Stromal cell of bone marrow (primary cell): Measurements from ENCODE around the gene GATAD2A.
A peak's percentile ranks its signal among the peaks of the same experiment; 100 is the strongest.

Experiments used
- DNase-seq: peaks from one replicate; pipeline ENCODE4 v3.0.0-alpha.2; 2012; ENCODE audit warnings: low read depth

Gene GATAD2A

DNA sequence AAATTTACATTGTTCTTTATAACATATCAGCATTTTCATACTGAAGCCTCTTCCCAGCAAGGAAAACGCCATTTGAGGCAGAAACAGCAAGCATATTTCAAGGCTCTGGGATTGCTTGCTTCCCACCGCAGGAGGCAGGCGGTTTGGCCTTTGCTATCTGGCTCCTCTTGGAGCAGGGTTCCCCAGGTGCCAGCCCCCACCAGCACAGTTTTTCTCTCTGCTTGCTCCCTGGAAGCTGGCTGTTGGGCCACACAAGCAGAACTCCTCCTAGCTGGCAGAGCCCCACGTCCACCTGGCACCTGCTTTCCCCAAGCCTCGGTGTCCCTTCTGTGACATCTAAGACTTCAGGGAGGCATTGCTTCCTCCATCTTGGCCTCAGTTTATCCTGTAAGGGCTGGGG lies 16.7 kb downstream of the GATAD2A start:
- no peak for DNase-seq

DNA sequence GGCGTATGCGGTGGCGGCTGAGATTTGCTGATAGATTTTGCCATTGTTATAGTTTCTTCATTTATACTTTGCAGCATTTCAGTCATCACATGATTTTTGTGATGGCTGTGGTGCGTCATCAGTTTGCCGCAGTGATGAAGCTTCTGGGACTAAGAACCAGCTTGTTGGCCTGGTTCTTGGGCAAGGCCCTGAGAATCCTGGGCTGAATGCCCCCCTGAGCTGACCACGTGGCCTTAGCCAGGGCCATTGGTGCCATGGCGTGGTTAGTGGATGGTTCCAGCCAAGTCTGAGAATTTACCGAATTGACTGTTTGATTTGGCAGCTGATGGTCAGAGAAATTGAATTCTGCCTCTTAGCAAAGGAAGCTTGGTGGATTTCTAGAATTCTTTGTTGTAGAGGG lies 17.8 kb downstream of the GATAD2A start:
- peak; percentile 81 for DNase-seq

- DNase-seq, result no peak
Observed at GRCh38 chr19:19425170-19425875, 19.8 kb downstream of the GATAD2A start.

DNA sequence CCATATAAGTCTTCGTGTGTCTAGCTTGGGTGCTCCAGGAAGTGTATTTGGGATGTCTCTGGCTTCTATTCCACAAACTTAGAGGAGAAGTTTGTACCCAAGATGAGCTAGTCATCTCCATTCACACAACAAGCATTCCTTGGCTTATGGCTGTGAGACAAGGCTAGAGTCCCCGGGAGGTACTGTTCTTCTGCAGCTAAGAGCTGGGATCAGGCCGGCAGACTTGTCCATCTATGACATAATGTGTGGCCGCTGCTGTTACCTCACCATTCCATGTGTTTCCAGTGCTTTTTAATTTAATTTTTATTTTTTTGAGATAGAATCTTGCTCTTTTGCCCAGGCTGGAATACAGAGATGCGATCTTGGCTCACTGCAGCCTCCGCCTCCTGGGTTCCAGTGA lies 20.7 kb downstream of the GATAD2A start:
- DNase-seq, result no peak

DNA sequence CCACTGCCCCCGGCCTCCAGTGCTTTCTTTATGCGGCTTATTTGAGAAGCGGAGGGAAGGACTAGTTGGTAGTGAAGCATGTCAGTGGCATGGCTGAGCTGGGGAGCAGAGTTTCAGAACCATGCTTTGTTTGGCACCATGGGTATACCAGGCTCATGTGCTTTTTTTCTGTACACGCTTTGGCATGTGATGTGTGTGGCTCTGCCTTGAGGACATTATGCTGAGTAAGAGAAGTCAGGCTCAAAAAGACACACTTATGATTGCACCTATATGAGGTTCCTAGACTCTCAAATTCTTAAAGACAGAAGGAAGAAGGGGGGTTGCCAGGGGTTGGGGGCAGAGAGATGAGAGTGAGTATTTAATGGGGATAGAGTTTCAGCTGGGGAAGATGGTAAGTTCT lies 21.3 kb downstream of the GATAD2A start:
- DNase-seq, result no peak

DNA sequence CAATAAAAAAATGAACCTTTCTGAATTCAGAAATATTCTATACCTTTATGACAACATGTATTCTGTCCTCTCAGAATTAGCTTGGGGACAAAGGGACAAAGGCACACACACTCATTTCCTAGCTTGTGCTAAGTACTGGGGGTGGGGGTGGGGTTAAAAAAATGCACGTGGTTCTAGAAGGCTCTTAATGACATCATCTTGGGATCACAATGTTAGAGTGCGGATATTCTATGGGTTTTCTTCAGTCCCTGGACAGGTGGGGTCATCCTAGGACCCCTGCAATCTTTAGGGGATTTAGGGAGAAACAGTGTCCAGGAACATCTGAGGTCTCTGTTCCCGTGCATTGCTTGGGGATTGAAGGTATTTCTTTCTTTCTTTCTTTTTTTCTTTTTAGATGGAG lies 21.8 kb downstream of the GATAD2A start:
- no peak for DNase-seq

GRCh38 chr19:19427944-19428343 lies 22.5 kb downstream of the GATAD2A start:
- DNase-seq, result no peak

DNA sequence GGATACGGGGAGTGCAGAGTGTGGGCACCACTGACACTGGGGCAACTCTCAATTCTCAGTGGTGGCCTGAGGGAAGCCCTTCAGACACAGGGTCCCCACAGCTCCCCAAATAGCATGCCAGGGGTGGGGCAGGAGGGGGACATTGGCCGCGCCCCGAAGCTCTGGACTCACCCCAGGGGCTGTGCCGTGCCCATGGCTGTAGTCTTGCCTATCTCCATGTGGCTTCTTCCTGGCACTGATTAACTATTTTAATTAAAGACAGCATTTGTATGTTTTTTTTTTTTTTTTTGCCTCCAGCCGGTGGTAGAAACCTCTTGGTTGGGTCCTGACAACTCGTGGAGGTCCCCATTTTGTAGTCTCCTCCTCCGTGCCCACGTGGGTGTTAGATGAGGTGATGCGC lies 23.3 kb downstream of the GATAD2A start:
- no peak for DNase-seq

DNA sequence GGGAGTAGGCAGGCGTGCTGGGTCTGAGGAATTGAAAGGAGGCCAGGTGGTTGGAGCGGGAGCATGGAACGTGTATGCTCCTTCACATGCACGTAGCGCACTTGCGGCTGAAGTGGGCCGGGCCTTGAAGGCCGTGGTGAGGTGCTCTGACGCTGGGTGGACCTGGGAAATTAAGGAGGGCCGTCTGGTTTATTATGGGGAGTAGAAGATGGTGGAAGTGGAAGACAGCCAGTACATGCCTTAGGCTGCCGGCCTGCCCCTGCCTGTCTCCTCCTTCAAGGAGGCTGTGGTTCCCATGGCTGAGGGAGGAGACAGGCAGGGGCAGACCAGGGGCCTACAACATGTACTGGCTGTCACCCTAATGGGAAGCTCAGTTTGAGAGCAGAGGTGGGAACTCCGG lies 23.9 kb downstream of the GATAD2A start:
- no peak for DNase-seq

- DNase-seq, result no peak
Observed at GRCh38 chr19:19432732-19433131, 27.3 kb downstream of the GATAD2A start.

GRCh38 chr19:19433666-19434213 lies 28.3 kb downstream of the GATAD2A start:
- no peak for DNase-seq

GRCh38 chr19:19434483-19435045 lies 29.1 kb downstream of the GATAD2A start:
- peak; percentile 50 for DNase-seq

DNA sequence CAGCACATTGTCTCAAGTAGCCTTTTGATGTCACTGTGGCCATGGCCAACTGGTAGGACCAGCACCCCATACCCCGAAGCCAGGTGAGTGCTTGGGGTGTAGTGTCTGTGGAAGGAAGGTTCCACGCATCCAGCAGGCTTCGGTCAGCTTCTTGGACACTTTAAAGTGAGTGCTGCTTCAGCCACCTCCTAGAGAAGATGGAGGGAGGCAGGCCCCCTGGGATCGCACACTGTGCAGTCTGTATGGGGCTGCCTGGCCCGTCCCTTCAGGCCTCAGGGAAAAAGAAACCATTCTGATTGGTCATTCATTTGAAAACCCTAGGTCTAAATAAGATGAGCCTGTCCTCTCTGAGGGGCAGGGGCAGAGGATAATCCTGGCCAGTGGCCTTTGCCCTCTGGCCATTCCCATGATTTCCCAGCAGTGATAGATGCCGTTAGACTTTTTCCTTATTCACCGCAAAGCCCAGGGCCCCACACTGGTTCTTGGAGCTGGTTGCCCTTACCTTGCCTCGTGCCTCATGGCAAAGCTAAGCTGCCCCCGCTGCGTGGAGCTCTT lies 30.7 kb downstream of the GATAD2A start:
- no peak for DNase-seq

- DNase-seq, result no peak
Observed at GRCh38 chr19:19438366-19439175, 33.1 kb downstream of the GATAD2A start.

GRCh38 chr19:19439176-19439482 lies 33.7 kb downstream of the GATAD2A start:
- no peak for DNase-seq

GRCh38 chr19:19443283-19443682 lies 37.8 kb downstream of the GATAD2A start:
- DNase-seq, result no peak

GRCh38 chr19:19443902-19444680 lies 38.6 kb downstream of the GATAD2A start:
- DNase-seq, result no peak

GRCh38 chr19:19444681-19445155 lies 39.2 kb downstream of the GATAD2A start:
- no peak for DNase-seq

DNA sequence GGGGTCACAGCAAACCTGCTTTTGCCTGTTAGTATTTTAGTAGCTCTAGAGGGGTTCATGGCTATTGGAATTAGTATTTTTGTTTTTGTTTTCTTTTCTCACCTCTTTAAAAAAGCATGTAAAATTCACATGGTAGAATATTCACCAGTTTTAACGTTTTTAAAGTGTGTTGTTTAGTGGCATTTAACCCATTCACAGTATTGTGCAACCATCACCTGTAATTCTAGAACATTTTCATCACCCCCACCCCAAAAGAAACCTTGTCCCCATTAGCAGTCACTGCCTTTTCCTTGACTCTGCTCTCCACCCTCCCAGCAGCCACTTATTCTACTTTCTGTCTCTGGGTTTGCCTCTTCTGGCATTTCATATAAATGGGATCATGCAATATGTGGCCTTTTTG lies 39.8 kb downstream of the GATAD2A start:
- DNase-seq, result no peak

DNA sequence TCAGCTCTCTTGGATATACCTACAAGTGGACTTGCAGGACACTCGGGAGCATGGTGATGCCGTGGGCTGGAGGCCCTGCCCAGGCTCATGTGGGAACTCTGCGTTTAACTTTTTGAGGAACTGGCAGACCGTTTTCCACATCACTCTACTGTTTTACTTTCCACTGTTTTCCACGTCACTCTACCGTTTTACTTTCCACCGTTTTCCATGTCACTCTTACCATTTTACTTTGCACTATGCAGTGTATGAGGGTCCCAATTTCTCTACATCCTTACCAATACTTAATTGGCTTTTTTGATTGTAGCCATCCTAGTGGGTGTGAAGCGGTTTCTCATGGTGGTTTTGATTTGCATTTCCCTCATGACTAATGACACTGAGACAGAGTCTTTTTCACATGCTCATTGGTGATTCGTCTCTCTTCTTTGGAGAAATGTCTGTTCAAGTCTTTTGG lies 40.5 kb downstream of the GATAD2A start:
- peak; percentile 16 for DNase-seq

- DNase-seq, result no peak
Observed at GRCh38 chr19:19446655-19447437, 41.4 kb downstream of the GATAD2A start.
